CD8-positive, alpha-beta memory T cell (primary cell): ENCODE results near the gene KRT82. TPM values are rescaled to one million over a fixed set of nuclear protein-coding genes. Genes with fewer than 3 reads are reported as not detected.
A peak's percentile ranks its signal among the peaks of the same experiment; 100 is the strongest.

Source experiments
- CTCF ChIA-PET: fragments of 350-600 bp; sonication (Branson Sonifier 250); formaldehyde crosslinking; loops from one replicate; lab custom pipeline; 2021; ENCODE audit warnings: antibody characterized with exemption; lab: Charles Lee
- POLR2A ChIA-PET: fragments of 350-600 bp; sonication (Branson Sonifier 250); formaldehyde crosslinking; loops from one replicate; lab custom pipeline; 2021; ENCODE audit warnings: antibody characterized with exemption; lab: Charles Lee
- DNase-seq, 5 donors: peaks; one replicate each; pipeline versions ENCODE4 v3.0.0 to v3.0.0-alpha.2; 2020 to 2022; ENCODE audit warnings: mixed read lengths in 1 of 5
- H3K27ac ChIP-seq: one replicate; pipeline ENCODE4 v1.7.0; 2013; ENCODE audit warnings: low read depth, mild to moderate bottlenecking, low read length, moderate library complexity
- H3K27me3 ChIP-seq: 2 replicates; pipeline ENCODE4 v1.7.0; 2013; ENCODE audit warnings: low read length, mild to moderate bottlenecking; ENCODE audit not compliant: insufficient read depth, poor library complexity, severe bottlenecking
- H3K36me3 ChIP-seq: 2 replicates; pipeline ENCODE4 v1.7.0; 2013; ENCODE audit warnings: mild to moderate bottlenecking, low read length, moderate library complexity; ENCODE audit not compliant: insufficient read depth
- H3K4me1 ChIP-seq: 2 replicates; pipeline ENCODE4 v1.7.0; 2013; ENCODE audit warnings: mild to moderate bottlenecking, low read length, moderate library complexity; ENCODE audit not compliant: insufficient read depth
- H3K4me3 ChIP-seq: 2 replicates; pipeline ENCODE4 v1.7.0; 2013; ENCODE audit warnings: mild to moderate bottlenecking, low read length
- H3K9me3 ChIP-seq: 2 replicates; pipeline ENCODE4 v1.7.0; 2013; ENCODE audit warnings: mild to moderate bottlenecking, low read length
- H3K27ac Mint-ChIP-seq, 8 donors: one replicate each; pipeline ENCODE4 v1.8.0; 2020 to 2021; ENCODE audit warnings: mixed read lengths in 8 of 8, mild to moderate bottlenecking in 6 of 8, inconsistent platforms in 3 of 8, moderate library complexity in 3 of 8
- H3K27me3 Mint-ChIP-seq, 2 donors: one replicate each; pipeline ENCODE4 v1.8.0; 2020 to 2021; ENCODE audit warnings: mixed read lengths in 2 of 2, mild to moderate bottlenecking in 1 of 2, moderate library complexity in 1 of 2
- H3K36me3 Mint-ChIP-seq, 3 donors: one replicate each; pipeline ENCODE4 v1.8.0; 2020 to 2021; ENCODE audit warnings: mixed read lengths in 3 of 3, inconsistent platforms in 1 of 3, mild to moderate bottlenecking in 1 of 3
- H3K4me1 Mint-ChIP-seq, 3 donors: one replicate each; pipeline ENCODE4 v1.8.0; 2020 to 2021; ENCODE audit warnings: mixed read lengths in 3 of 3, inconsistent platforms in 1 of 3, mild to moderate bottlenecking in 1 of 3
- H3K4me3 Mint-ChIP-seq, 7 donors: one replicate each; pipeline ENCODE4 v1.8.0; 2020 to 2021; ENCODE audit warnings: mixed read lengths in 7 of 7, mild to moderate bottlenecking in 6 of 7, moderate library complexity in 4 of 7, inconsistent platforms in 2 of 7
- H3K9me3 Mint-ChIP-seq, 5 donors: one replicate each; pipeline ENCODE4 v1.8.0; 2020 to 2022; ENCODE audit warnings: mixed read lengths in 5 of 5, mild to moderate bottlenecking in 3 of 5, moderate library complexity in 2 of 5, inconsistent platforms in 1 of 5
- polyA plus RNA-seq: library from polyadenylated mRNA; unstranded; fragments of 300-500 nt; fragmentation: Illumina TruSeq; gene quantifications from one replicate; pipeline ENCODE4 v1.2.3, GENCODE V29; 2021
- total RNA-seq, 2 experiments: library from RNA; stranded (reverse); gene quantifications; one replicate each; pipeline ENCODE4 v1.2.3, GENCODE V29; 2021

Gene KRT82
- total and polyA plus RNA-seq, 3 experiments from 2014 or later, result not detected

- POLR2A ChIA-PET, result no interaction called here
- no peak overlapping the region for H3K27ac ChIP-seq
- no peaks in the 10 kb centered on the region for H3K36me3 ChIP-seq
- Mint-ChIP-seq H3K36me3 (no peaks in the 10 kb centered on the region), H3K27ac (peak overlapping the region in 6 of 8 donors; percentile 4 to 82 (median 51)), H3K27me3 (peaks cover 11% of the 10 kb centered on the region in 2 donors), H3K9me3 (no peaks in the 10 kb centered on the region), H3K4me3 (peak overlapping the region in 6 of 7 donors; percentile 24 to 65 (median 56)), H3K4me1 (peaks cover 28 to 54% (median 46%) of the 10 kb centered on the region in 3 donors)
- H3K4me3 ChIP-seq, result no peak overlapping the region
- DNase-seq, result peak in 4 of 5 donors; percentile 9 to 64 (median 49)
- H3K9me3 ChIP-seq, result no peaks in the 10 kb centered on the region
- CTCF ChIA-PET, result interaction anchor here (1.2 to 2.6 kb wide), 4 partner anchors 10 to 202 kb away, joined by 3 to 6 read pairs (median 4); no protein-coding TSS in a partner anchor
- H3K27me3 ChIP-seq, result no peaks in the 10 kb centered on the region
- H3K4me1 ChIP-seq, result peaks cover 22% of the 10 kb centered on the region
Observed at GRCh38 chr12:52358575-52359350, 47.4 kb downstream of the KRT82 start.

- H3K27ac ChIP-seq, result no peak overlapping the region
- H3K36me3 ChIP-seq, result no peaks in the 10 kb centered on the region
- DNase-seq, result no peak
- POLR2A ChIA-PET, result no interaction called here
- H3K27ac Mint-ChIP-seq, result peak overlapping the region in 1 of 8 donors; percentile 51
- H3K27me3 ChIP-seq, result no peaks in the 10 kb centered on the region
- H3K4me3 ChIP-seq, result no peak overlapping the region
- no peaks in the 10 kb centered on the region for H3K9me3 Mint-ChIP-seq
- peaks cover 11 to 15% of the 10 kb centered on the region in 2 donors for H3K27me3 Mint-ChIP-seq
- no peaks in the 10 kb centered on the region for H3K9me3 ChIP-seq
- H3K4me1 Mint-ChIP-seq, result peaks cover 38 to 66% (median 57%) of the 10 kb centered on the region in 3 donors
- H3K36me3 Mint-ChIP-seq, result no peaks in the 10 kb centered on the region
- H3K4me3 Mint-ChIP-seq, result no peak overlapping the region
- peaks cover 30% of the 10 kb centered on the region for H3K4me1 ChIP-seq
- CTCF ChIA-PET, result interaction anchor here (2.6 kb wide), 1 partner anchor 15 kb away, joined by 6 read pairs; no protein-coding TSS in a partner anchor
Observed at GRCh38 chr12:52356762-52357580, 49.2 kb downstream of the KRT82 start.

GRCh38 chr12:52356031-52356761 lies 49.9 kb downstream of the KRT82 start:
- Mint-ChIP-seq H3K27me3 (peaks cover 11 to 15% of the 10 kb centered on the region in 2 donors), H3K27ac (no peak overlapping the region), H3K4me1 (peaks cover 38 to 65% (median 57%) of the 10 kb centered on the region in 3 donors), H3K9me3 (no peaks in the 10 kb centered on the region), H3K4me3 (no peak overlapping the region), H3K36me3 (no peaks in the 10 kb centered on the region)
- peaks cover 37% of the 10 kb centered on the region for H3K4me1 ChIP-seq
- H3K9me3 ChIP-seq, result no peaks in the 10 kb centered on the region
- H3K4me3 ChIP-seq, result no peak overlapping the region
- POLR2A ChIA-PET, result no interaction called here
- H3K27ac ChIP-seq, result no peak overlapping the region
- DNase-seq, result no peak
- no peaks in the 10 kb centered on the region for H3K36me3 ChIP-seq
- CTCF ChIA-PET, result interaction anchor here (2.2 kb wide), 1 partner anchor 28 kb away, joined by 6 read pairs; no protein-coding TSS in a partner anchor
- H3K27me3 ChIP-seq, result no peaks in the 10 kb centered on the region

GRCh38 chr12:52355176-52355575 lies 51.0 kb downstream of the KRT82 start:
- no peaks in the 10 kb centered on the region for H3K36me3 Mint-ChIP-seq
- Histone ChIP-seq H3K27ac (no peak overlapping the region), H3K9me3 (no peaks in the 10 kb centered on the region), H3K4me1 (peaks cover 43% of the 10 kb centered on the region), H3K36me3 (no peaks in the 10 kb centered on the region), H3K27me3 (no peaks in the 10 kb centered on the region), H3K4me3 (no peak overlapping the region)
- POLR2A ChIA-PET, result no interaction called here
- DNase-seq, result no peak
- no peaks in the 10 kb centered on the region for H3K9me3 Mint-ChIP-seq
- H3K4me3 Mint-ChIP-seq, result no peak overlapping the region
- CTCF ChIA-PET, result interaction anchor here (2.2 kb wide), 1 partner anchor 27 kb away, joined by 6 read pairs; no protein-coding TSS in a partner anchor
- no peak overlapping the region for H3K27ac Mint-ChIP-seq
- H3K27me3 Mint-ChIP-seq, result peaks cover 11 to 15% of the 10 kb centered on the region in 2 donors
- peaks cover 41 to 65% (median 61%) of the 10 kb centered on the region in 3 donors for H3K4me1 Mint-ChIP-seq

- CTCF ChIA-PET, result interaction anchor here (2.2 kb wide), 1 partner anchor 26 kb away, joined by 6 read pairs; no protein-coding TSS in a partner anchor
- no peak overlapping the region for H3K27ac Mint-ChIP-seq
Observed at GRCh38 chr12:52354200-52354599, 51.9 kb downstream of the KRT82 start.

GRCh38 chr12:52353766-52354165 lies 52.4 kb downstream of the KRT82 start:
- Histone ChIP-seq H3K4me3 (no peak overlapping the region), H3K4me1 (peaks cover 31% of the 10 kb centered on the region), H3K36me3 (no peaks in the 10 kb centered on the region), H3K9me3 (no peaks in the 10 kb centered on the region), H3K27ac (no peak overlapping the region), H3K27me3 (no peaks in the 10 kb centered on the region)
- ChIA-PET POLR2A (no interaction called here), CTCF (interaction anchor here (2.2 kb wide), 1 partner anchor 26 kb away, joined by 6 read pairs; no protein-coding TSS in a partner anchor)
- Mint-ChIP-seq H3K9me3 (no peaks in the 10 kb centered on the region), H3K4me3 (peak overlapping the region in 1 of 7 donors; percentile 27), H3K27ac (no peak overlapping the region), H3K36me3 (no peaks in the 10 kb centered on the region), H3K27me3 (peaks cover 10 to 15% of the 10 kb centered on the region in 2 donors), H3K4me1 (peaks cover 36 to 60% (median 53%) of the 10 kb centered on the region in 3 donors)
- DNase-seq, result no peak

More at GRCh38 chr12:52354200-52354599, 51.9 kb downstream of the KRT82 start:
- Histone ChIP-seq H3K4me1 (peaks cover 35% of the 10 kb centered on the region), H3K4me3 (no peak overlapping the region), H3K27me3 (no peaks in the 10 kb centered on the region), H3K27ac (no peak overlapping the region), H3K36me3 (no peaks in the 10 kb centered on the region), H3K9me3 (no peaks in the 10 kb centered on the region)
- H3K9me3 Mint-ChIP-seq, result no peaks in the 10 kb centered on the region
- no peak for DNase-seq
- POLR2A ChIA-PET, result no interaction called here
- H3K36me3 Mint-ChIP-seq, result no peaks in the 10 kb centered on the region
- peaks cover 38 to 60% (median 55%) of the 10 kb centered on the region in 3 donors for H3K4me1 Mint-ChIP-seq
- peaks cover 10 to 15% of the 10 kb centered on the region in 2 donors for H3K27me3 Mint-ChIP-seq
- no peak overlapping the region for H3K4me3 Mint-ChIP-seq

GRCh38 chr12:52352951-52353350 lies 53.2 kb downstream of the KRT82 start:
- no peaks in the 10 kb centered on the region for H3K36me3 ChIP-seq
- no peak overlapping the region for H3K4me3 ChIP-seq
- no peak for DNase-seq
- no peaks in the 10 kb centered on the region for H3K36me3 Mint-ChIP-seq
- ChIA-PET CTCF (interaction anchor here (0.7 to 3.7 kb wide), 3 partner anchors 9 to 628 kb away, joined by 3 to 16 read pairs (median 13); no protein-coding TSS in a partner anchor), POLR2A (no interaction called here)
- no peaks in the 10 kb centered on the region for H3K9me3 ChIP-seq
- H3K4me3 Mint-ChIP-seq, result peak overlapping the region in 1 of 7 donors; percentile 24
- peaks cover 23% of the 10 kb centered on the region for H3K4me1 ChIP-seq
- no peak overlapping the region for H3K27ac ChIP-seq
- H3K27me3 Mint-ChIP-seq, result peaks cover 15 to 19% of the 10 kb centered on the region in 2 donors
- no peaks in the 10 kb centered on the region for H3K9me3 Mint-ChIP-seq
- no peak overlapping the region for H3K27ac Mint-ChIP-seq
- no peaks in the 10 kb centered on the region for H3K27me3 ChIP-seq
- H3K4me1 Mint-ChIP-seq, result peaks cover 28 to 60% (median 45%) of the 10 kb centered on the region in 3 donors
